Right ventricle myocardium superior (tissue), 1 donor: ENCODE results near the gene TMEM127. TPM values are rescaled to one million over a fixed set of nuclear protein-coding genes. Genes with fewer than 3 reads are reported as not detected.

Experiments used
- ATAC-seq: fragments of 200-7000 bp; cut with Tn5 transposase; one replicate; pipeline ENCODE4 v1.9.1; 2020; ENCODE audit warnings: mild to moderate bottlenecking; ENCODE audit not compliant: poor library complexity
- DNase-seq: peaks from one replicate; pipeline ENCODE4 v3.0.0-alpha.2; 2020
- intact Hi-C: fragments of 100-400 bp; cut with DNase I; formaldehyde crosslinking; loops from one replicate; pipeline ENCODE4 v1.11.2; 2022
- total RNA-seq: library from RNA; stranded (reverse); fragmentation: NEBNext Ultra II Directional; extraction: Animal tissue kit (Norgen Biotek cat#: 25700); gene quantifications from one replicate; pipeline ENCODE4 v1.2.1, GENCODE V29; 2021
- donor health status: DM: no; HTN: yes; CAD: no; lungs with severe emphysema.

Gene TMEM127
- total RNA-seq, 1 donor from 2014 or later = 67.3 TPM

DNA sequence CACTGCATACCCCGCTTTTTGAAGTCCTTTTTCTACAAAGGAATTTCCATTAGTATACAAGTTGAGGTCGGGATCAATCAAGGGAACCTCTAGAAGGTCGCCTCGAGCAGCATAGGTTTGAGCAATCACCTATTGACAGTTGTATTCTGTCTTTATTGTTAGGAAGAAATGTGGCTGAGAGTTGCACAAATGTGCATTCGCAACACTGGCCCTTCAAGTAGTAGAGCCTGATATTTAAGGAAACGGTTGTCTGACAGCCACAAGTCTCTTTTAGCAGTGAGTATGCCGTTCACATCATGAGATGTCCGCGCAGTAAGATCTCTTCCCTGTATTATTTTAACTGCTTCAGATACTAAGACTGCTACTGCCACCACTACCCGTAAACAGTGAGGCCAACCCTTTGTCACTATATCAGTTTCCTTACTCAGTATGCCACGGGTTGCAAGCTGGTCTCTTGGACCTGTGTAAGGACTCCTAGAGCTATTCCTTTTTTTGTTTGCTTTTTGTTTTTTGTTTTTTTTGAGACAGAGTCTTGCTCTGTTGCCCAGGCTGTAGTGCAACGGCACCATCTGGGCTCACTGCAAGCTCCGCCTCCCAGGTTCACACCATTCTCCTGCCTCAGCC is 47.2 kb downstream of the TMEM127 start:
- DNase-seq (no peak), ATAC-seq (no peak)
- intact Hi-C loops = no loop called here

GRCh38 chr2:96214554-96214953 is 51.2 kb downstream of the TMEM127 start:
- ATAC-seq (no peak), DNase-seq (no peak)
- intact Hi-C loops = no loop called here

- DNase-seq (no peak), ATAC-seq (no peak)
- intact Hi-C loops = no loop called here
These were observed 52.4 kb downstream of the TMEM127 start for GRCh38 chr2:96213379-96213778.

DNA sequence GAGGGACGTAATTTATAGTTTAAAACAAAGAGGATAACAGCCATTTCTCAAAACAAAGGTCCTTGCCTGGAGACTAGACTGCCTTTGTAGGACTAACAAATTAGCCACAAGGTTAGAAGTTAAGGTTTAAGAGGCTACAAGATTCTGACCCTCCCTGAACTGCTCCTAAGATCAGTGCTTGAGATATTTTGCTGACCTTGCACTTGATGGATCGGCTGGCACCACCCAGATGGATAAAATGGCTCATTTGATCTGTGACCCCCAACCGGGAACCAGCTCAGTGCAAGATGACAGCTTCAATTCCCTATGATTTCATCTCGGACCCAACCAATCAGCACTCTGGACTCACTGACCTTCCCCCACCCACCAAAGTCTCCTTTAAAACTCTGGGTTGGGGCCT is 53.5 kb downstream of the TMEM127 start:
- intact Hi-C loops = no loop called here
- no peak for ATAC-seq
- no peak for DNase-seq

DNA sequence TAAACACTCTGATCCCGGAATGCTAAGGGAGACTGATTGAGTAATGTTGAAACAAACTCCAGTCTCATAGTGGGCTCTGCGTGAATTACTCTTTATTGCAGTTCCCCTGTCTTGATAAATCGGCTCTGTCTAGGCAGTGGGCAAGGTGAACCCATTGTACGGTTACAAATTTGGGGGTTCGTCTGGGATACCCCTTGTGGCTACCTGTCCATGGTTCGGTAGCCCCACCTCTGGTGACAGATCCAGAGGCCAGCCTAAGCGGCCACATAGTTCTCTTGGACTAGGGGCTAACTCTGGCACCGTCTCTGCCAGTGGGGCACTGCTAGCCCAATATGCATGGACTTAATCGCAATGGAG is 56.1 kb downstream of the TMEM127 start:
- ATAC-seq = no peak
- intact Hi-C loops = loop anchor here (2.0 kb wide), 1 partner anchor 51 kb away; no protein-coding TSS in a partner anchor
- DNase-seq = no peak

GRCh38 chr2:96209011-96209728 is 56.6 kb downstream of the TMEM127 start:
- DNase-seq (no peak), ATAC-seq (no peak)
- intact Hi-C loops = loop anchor here (2.0 kb wide), 1 partner anchor 52 kb away; no protein-coding TSS in a partner anchor

- intact Hi-C loops = loop anchor here (2.0 kb wide), 1 partner anchor 52 kb away; no protein-coding TSS in a partner anchor
- ATAC-seq (peak; percentile 96), DNase-seq (peak; percentile 100)
These were observed 57.4 kb downstream of the TMEM127 start, which contains the start of gene STARD7 for GRCh38 chr2:96208143-96209010. Gene STARD7 (minus strand): TSS chr2:96208827. CDS start chr2:96208434, 393 bp downstream.

GRCh38 chr2:96207774-96208142 is 58.0 kb downstream of the TMEM127 start:
- ATAC-seq = no peak
- no peak for DNase-seq
- intact Hi-C loops = loop anchor here (2.0 kb wide), 1 partner anchor 53 kb away; no protein-coding TSS in a partner anchor

DNA sequence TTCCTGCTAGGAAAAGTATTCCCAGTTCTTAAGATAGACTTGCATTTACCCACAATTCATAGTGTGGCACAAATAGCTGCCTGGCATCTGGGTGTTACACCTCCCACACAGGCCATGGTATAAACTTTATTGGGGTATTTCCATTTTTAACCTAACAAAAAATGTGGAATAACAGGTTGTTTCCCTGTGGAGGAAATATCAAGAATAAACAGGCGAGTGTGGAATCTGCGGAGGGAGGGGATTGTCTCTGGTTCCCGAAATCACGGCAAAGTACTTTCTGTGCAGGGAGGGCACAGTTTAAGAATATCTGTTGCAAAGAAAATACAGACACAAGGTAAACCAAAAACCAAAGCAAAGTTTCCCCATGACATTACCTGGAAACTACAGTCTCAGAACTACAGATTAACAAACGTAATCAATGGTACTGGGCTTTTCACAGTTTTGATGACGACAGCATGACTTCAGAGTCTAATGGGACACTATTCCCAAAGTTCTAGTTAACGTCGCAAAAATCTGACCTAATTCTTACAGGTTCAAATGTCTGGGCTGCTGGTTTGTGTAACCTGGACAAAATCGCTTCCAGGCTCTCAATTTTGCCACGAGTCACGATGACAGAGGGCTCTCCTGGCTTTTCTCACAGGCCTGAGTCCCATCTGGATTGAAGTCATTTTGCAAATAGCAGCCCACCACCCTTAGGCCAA is 58.6 kb downstream of the TMEM127 start:
- intact Hi-C loops = no loop called here
- no peak for ATAC-seq
- DNase-seq = no peak

- DNase-seq = no peak
- intact Hi-C loops = no loop called here
- ATAC-seq = no peak
These were observed 59.9 kb downstream of the TMEM127 start for GRCh38 chr2:96205888-96206287.

GRCh38 chr2:96204836-96205624 is 60.8 kb downstream of the TMEM127 start:
- intact Hi-C loops = no loop called here
- DNase-seq = no peak
- no peak for ATAC-seq

- intact Hi-C loops = no loop called here
- ATAC-seq (no peak), DNase-seq (no peak)
These were observed 62.4 kb downstream of the TMEM127 start for GRCh38 chr2:96203130-96204028.

DNA sequence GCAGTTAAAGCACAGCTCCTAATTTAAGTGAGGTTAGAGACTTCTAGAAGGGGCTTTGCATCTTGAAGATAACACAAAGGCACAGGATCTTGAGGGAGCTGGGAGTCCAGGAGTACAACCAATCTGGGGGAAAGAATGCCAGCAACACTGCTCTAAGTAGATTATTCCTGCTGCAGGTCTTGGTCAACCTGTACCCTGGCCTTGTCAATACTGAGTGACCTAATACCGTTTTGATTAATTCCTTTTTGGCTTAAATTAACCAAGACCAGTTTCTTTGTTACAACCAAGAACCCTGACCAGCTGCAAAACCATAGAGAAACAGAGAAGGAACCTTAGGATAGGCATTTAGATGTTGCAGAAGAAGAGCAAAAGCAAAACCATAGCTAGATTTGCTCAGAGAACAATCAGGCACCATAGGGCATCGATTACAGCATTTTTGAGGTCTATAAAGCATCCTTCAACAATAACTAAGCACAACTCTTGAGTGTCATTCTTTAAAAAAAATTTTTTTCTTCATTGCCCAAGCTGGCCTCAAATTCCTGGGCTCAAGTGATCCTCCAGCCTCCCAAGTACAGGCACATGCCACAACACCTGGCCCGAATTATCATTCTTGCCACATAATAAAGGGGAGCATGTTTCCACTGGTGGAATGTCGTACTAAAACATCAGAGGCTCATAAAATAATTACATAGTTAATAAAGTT is 63.5 kb downstream of the TMEM127 start:
- intact Hi-C loops = no loop called here

DNA sequence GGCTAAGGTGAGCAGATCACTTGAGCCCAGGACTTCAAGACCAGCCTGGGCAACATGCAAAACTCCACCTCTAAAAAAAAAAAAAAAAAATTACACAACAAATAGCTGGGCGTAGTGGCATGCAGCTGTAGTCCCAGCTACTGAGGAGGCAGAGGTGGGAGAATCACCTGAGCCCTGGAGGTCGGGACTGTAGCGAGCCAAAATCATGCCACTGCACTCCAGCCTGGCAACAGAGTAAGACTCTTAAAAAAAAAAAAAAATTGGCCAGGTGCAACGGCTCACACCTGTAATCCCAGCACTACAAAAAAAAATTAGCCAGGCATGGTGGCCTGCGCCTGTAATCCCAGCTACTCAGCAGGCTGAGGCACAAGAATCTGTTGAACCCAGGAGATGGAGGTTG is 64.5 kb downstream of the TMEM127 start:
- no peak for DNase-seq
- intact Hi-C loops = no loop called here
- peak; percentile 6 for ATAC-seq

More for the DNA sequence above, 63.5 kb downstream of the TMEM127 start:
- DNase-seq (no peak), ATAC-seq (no peak)

GRCh38 chr2:96198921-96199320 is 66.9 kb downstream of the TMEM127 start:
- DNase-seq (no peak), ATAC-seq (no peak)
- intact Hi-C loops = no loop called here
